Muscle of back (tissue), 11 donors: Measurements from ENCODE around the gene NRXN3. TPM values are rescaled to one million over a fixed set of nuclear protein-coding genes. Genes with fewer than 3 reads are reported as not detected.
A peak's percentile ranks its signal among the peaks of the same experiment; 100 is the strongest.
"Not testable (repeated sequence)": the region's sequence is repeated elsewhere in the genome, so short reads cannot be mapped to it uniquely, and the experiment has no call there.

Source experiments
- DNase-seq, 3 donors: peaks; one replicate each; pipeline versions ENCODE4 v3.0.0 to v3.0.0-alpha.2; 2013
- polyA plus RNA-seq, 10 donors: library from polyadenylated mRNA; unstranded; fragments of 120-200 nt; gene quantifications; one replicate each; pipeline ENCODE4 v1.2.1, GENCODE V29; 2013; ENCODE audit not compliant: insufficient read length in 10 of 10

Gene NRXN3
- polyA plus RNA-seq, 10 donors: 0.39 to 2.5 (median 0.84) TPM

GRCh38 chr14:79728331-79728730 lies 1558.2 kb downstream of the NRXN3 start:
- DNase-seq: no peak

- no peak for DNase-seq
Measured at GRCh38 chr14:79729731-79730130, 1559.6 kb downstream of the NRXN3 start.

GRCh38 chr14:79730196-79730595 lies 1560.0 kb downstream of the NRXN3 start:
- no peak for DNase-seq

- DNase-seq: no peak
Measured at GRCh38 chr14:79730953-79731352, 1560.8 kb downstream of the NRXN3 start.

GRCh38 chr14:79732911-79733655 lies 1562.9 kb downstream of the NRXN3 start:
- DNase-seq: peak in 1 of 3 donors; percentile 33

GRCh38 chr14:79734151-79734550 lies 1564.0 kb downstream of the NRXN3 start:
- DNase-seq: no peak

GRCh38 chr14:79734656-79735055 lies 1564.5 kb downstream of the NRXN3 start:
- DNase-seq: no peak

- no peak for DNase-seq
Measured at GRCh38 chr14:79735121-79735520, 1564.9 kb downstream of the NRXN3 start.

GRCh38 chr14:79740066-79740601 lies 1570.0 kb downstream of the NRXN3 start:
- DNase-seq: no peak

- no peak for DNase-seq
Measured at GRCh38 chr14:79742142-79742541, 1572.0 kb downstream of the NRXN3 start.

- DNase-seq: no peak
Measured at GRCh38 chr14:79745046-79745445, 1574.9 kb downstream of the NRXN3 start.

GRCh38 chr14:79749065-79749464 lies 1578.9 kb downstream of the NRXN3 start:
- no peak for DNase-seq

- DNase-seq: no peak
Measured at GRCh38 chr14:79758985-79759384, 1588.8 kb downstream of the NRXN3 start.

- no peak for DNase-seq
Measured at GRCh38 chr14:79764323-79764722, 1594.2 kb downstream of the NRXN3 start.

- DNase-seq: peak in 1 of 3 donors; percentile 3
Measured at GRCh38 chr14:79766511-79766910, 1596.3 kb downstream of the NRXN3 start.

GRCh38 chr14:79767251-79767650 lies 1597.1 kb downstream of the NRXN3 start:
- no peak for DNase-seq

- DNase-seq: not testable (repeated sequence)
Measured at GRCh38 chr14:79767721-79768120, 1597.5 kb downstream of the NRXN3 start.

- DNase-seq: no peak
Measured at GRCh38 chr14:79781882-79782281, 1611.7 kb downstream of the NRXN3 start.

- no peak for DNase-seq
Measured at GRCh38 chr14:79783041-79783440, 1612.9 kb downstream of the NRXN3 start.

GRCh38 chr14:79786522-79786921 lies 1616.3 kb downstream of the NRXN3 start:
- no peak for DNase-seq

GRCh38 chr14:79788346-79788745 lies 1618.2 kb downstream of the NRXN3 start:
- no peak for DNase-seq

- no peak for DNase-seq
Measured at GRCh38 chr14:79791055-79791732, 1621.0 kb downstream of the NRXN3 start.

- no peak for DNase-seq
Measured at GRCh38 chr14:79802093-79802492, 1631.9 kb downstream of the NRXN3 start.
